GM18909 (cell line): Measurements from ENCODE around the gene GLYATL2.

Experiments used
- ATAC-seq: cut with Tn5 transposase; IDR thresholded peaks from one replicate; pipeline ENCODE4 v1.9.1; 2021; ENCODE audit warnings: mild to moderate bottlenecking; ENCODE audit not compliant: unreplicated experiment, poor library complexity

Gene GLYATL2

GRCh38 chr11:58844361-58845005 is at the start of gene GLYATL2:
GLYATL2 (minus strand) TSS chr11:58844704; CDS start chr11:58839612, 5,092 bp downstream.
- no peak for ATAC-seq

GRCh38 chr11:58893899-58894298 is 49.4 kb upstream of the GLYATL2 start:
- ATAC-seq, result no peak

GRCh38 chr11:58888579-58888978 is 44.1 kb upstream of the GLYATL2 start:
- ATAC-seq, result no peak

GRCh38 chr11:58887452-58887851 is 42.9 kb upstream of the GLYATL2 start:
- ATAC-seq, result no peak

- ATAC-seq, result no peak
Measured at GRCh38 chr11:58880625-58881024, 36.1 kb upstream of the GLYATL2 start.

GRCh38 chr11:58880166-58880565 is 35.7 kb upstream of the GLYATL2 start:
- no peak for ATAC-seq

- no peak for ATAC-seq
Measured at GRCh38 chr11:58867556-58867955, 23.1 kb upstream of the GLYATL2 start.

- ATAC-seq, result no peak
Measured at GRCh38 chr11:58866788-58867187, 22.3 kb upstream of the GLYATL2 start.

- ATAC-seq, result no peak
Measured at GRCh38 chr11:58864335-58864734, 19.8 kb upstream of the GLYATL2 start.

- ATAC-seq, result no peak
Measured at GRCh38 chr11:58863697-58864096, 19.2 kb upstream of the GLYATL2 start.

- ATAC-seq, result no peak
Measured at GRCh38 chr11:58861533-58861932, 17.0 kb upstream of the GLYATL2 start.

GRCh38 chr11:58856806-58857205 is 12.3 kb upstream of the GLYATL2 start:
- no peak for ATAC-seq

GRCh38 chr11:58845386-58845785 is 882 bp upstream of the GLYATL2 start:
- ATAC-seq, result no peak

- no peak for ATAC-seq
Measured at GRCh38 chr11:58837707-58838388, 6.7 kb downstream of the GLYATL2 start.

- no peak for ATAC-seq
Measured at GRCh38 chr11:58832056-58832645, 12.4 kb downstream of the GLYATL2 start.

GRCh38 chr11:58830673-58831301 is 13.7 kb downstream of the GLYATL2 start:
- no peak for ATAC-seq

- no peak for ATAC-seq
Measured at GRCh38 chr11:58829786-58830185, 14.7 kb downstream of the GLYATL2 start.

GRCh38 chr11:58813693-58814092 is 30.8 kb downstream of the GLYATL2 start:
- ATAC-seq, result no peak

- ATAC-seq, result no peak
Measured at GRCh38 chr11:58811499-58811898, 33.0 kb downstream of the GLYATL2 start.

- ATAC-seq, result no peak
Measured at GRCh38 chr11:58807343-58807742, 37.2 kb downstream of the GLYATL2 start.

GRCh38 chr11:58805065-58805464 is 39.4 kb downstream of the GLYATL2 start:
- ATAC-seq, result no peak
